ENCODE measurements around the gene RABGAP1L. TPM values are rescaled to one million over a fixed set of nuclear protein-coding genes. Genes with fewer than 3 reads are reported as not detected.
A peak's percentile ranks its signal among the peaks of the same experiment; 100 is the strongest.

Gene RABGAP1L
- total RNA-seq, 6 experiments from 2014 or later: 11.7 to 23.1 (median 18.5) TPM

DNA sequence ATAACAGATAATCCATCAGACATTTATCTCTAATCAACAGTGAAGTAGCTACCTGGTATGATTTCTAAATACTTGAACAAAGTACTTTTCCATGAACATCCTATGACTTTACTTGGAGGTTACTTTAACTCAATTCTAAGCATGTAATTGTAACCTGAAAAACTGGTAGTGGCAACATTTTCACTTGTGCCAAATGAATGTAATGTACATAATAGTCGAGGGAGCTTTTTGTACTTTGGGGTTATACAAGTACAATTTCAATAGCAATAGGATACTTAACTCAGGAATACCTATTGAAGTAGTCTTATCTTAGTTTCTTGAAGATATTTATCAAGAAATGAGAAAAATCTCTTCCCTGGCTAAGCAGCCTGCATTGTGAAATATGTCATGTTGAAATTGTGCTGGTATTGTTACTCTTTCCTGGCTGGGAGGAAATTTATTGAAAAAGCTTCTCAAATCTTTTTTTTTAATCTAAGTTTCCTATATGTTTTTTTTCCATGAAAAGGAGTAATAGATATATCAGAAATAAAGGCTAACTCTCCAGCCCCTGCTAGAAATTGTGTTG, 806.8 kb downstream of the RABGAP1L start:
- H3K9me3 ChIP-seq: no peaks in the 10 kb centered on the region
- H3K4me1 ChIP-seq: peaks cover 0 to 32% (median 0%) of the 10 kb centered on the region in 4 donors
- TF ChIP-seq POLR2A (IDR thresholded peaks at IDR 0.05): no peak
- TF ChIP-seq, protein P1, sequence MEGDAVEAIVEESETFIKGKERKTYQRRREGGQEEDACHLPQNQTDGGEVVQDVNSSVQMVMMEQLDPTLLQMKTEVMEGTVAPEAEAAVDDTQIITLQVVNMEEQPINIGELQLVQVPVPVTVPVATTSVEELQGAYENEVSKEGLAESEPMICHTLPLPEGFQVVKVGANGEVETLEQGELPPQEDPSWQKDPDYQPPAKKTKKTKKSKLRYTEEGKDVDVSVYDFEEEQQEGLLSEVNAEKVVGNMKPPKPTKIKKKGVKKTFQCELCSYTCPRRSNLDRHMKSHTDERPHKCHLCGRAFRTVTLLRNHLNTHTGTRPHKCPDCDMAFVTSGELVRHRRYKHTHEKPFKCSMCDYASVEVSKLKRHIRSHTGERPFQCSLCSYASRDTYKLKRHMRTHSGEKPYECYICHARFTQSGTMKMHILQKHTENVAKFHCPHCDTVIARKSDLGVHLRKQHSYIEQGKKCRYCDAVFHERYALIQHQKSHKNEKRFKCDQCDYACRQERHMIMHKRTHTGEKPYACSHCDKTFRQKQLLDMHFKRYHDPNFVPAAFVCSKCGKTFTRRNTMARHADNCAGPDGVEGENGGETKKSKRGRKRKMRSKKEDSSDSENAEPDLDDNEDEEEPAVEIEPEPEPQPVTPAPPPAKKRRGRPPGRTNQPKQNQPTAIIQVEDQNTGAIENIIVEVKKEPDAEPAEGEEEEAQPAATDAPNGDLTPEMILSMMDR (IDR thresholded peaks at IDR 0.05): no peak
- WGBS (ENCODE audit: insufficient coverage, low coverage, low lambda C conversion rate, missing lambda C conversion rate): 0% methylated on average over 1 of the region's 1 CpG
- DNase-seq (no peak), ATAC-seq (no peak)
- no peak overlapping the region for H3K4me3 ChIP-seq
- peak overlapping the region; percentile 59 to 74 (median 61) for H3K27ac ChIP-seq
- intact Hi-C loops (cut with DNase I): no loop called here
- no peaks in the 10 kb centered on the region for H3K36me3 ChIP-seq
- no peaks in the 10 kb centered on the region for H3K27me3 ChIP-seq

DNA sequence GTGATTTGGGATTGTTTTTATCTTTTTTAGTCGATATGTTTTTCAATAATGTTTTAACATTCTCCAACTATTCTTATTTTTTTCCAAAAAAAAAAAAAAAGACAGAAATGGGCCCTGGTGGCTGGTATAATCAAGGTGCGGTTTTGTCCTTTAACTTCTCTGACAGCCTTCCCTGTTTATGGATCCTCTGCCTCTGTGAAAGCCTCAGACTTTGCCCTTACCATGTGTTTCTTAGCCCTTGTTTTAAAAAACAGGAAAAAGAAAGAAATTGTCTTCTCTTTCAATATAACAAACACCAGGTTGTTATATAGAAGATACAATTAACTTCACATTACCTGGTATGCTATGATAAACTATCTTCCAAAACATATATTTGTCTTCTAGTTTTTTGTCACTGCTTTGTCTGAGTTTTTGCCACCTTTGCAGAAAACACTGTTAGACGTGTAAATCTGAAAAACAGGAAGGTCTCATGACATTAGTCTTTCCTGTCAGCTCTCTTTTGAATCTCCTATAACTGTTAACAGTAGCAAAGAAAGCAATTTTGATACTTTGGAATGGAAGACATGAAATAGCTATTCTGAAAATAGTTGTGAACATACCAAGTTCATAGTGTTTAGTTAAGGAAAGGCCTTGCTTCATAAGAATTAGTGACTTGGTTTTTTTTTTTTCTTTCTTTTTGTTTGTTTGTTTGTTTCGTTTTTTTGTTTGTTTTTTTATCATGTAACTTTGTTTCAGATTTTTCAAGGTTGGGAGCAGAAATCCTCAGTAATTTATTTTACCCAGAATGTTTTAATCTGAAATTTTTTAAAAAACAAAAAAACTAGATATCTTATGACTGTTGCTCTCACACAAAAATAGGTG, 808.8 kb downstream of the RABGAP1L start:
- ATAC-seq: peak; percentile 31 to 47 (median 36)
- H3K9me3 ChIP-seq: no peaks in the 10 kb centered on the region
- DNase-seq: no peak
- peak overlapping the region; percentile 18 to 74 (median 40) for H3K27ac ChIP-seq
- TF ChIP-seq, protein P1 (IDR thresholded peaks at IDR 0.05): no peak
- no peak for TF ChIP-seq POLR2A (IDR thresholded peaks at IDR 0.05)
- H3K4me3 ChIP-seq: no peak overlapping the region
- 30% methylated on average over 4 of the region's 4 CpGs for WGBS (ENCODE audit: insufficient coverage, low coverage, low lambda C conversion rate, missing lambda C conversion rate)
- H3K4me1 ChIP-seq: peaks cover 0 to 32% (median 0%) of the 10 kb centered on the region in 4 donors
- intact Hi-C loops (cut with DNase I): no loop called here
- no peaks in the 10 kb centered on the region for H3K36me3 ChIP-seq
- H3K27me3 ChIP-seq: no peaks in the 10 kb centered on the region

DNA sequence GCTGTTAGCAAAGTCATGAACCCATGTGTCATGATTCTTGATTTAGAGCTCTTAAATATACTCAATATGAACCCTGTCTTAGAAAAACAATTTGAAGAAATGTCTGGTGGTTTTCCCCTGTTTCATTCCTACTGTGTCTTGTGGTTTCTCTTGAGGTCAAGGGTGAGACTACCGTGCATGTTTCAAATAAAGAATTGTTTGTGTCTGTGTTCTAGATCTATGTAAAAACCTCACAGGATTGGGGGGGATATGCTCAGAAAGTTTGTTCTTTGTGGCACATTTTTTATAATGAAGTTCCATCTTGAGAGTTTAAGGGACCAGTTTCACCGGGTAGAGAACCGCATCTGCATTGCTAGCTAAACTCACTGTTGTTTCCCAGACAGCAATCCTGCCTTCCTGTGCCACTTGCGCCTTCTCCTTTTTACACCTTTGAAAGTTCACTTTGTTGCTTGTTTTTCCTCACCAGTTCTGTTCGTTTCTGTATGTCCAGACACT, 809.5 kb downstream of the RABGAP1L start:
- Histone ChIP-seq H3K9me3 (no peaks in the 10 kb centered on the region), H3K27ac (peak overlapping the region in 2 of 3 donors; percentile 40 to 74), H3K36me3 (no peaks in the 10 kb centered on the region), H3K4me3 (no peak overlapping the region), H3K4me1 (peaks cover 0 to 32% (median 0%) of the 10 kb centered on the region in 4 donors), H3K27me3 (no peaks in the 10 kb centered on the region)
- intact Hi-C loops (cut with DNase I): no loop called here
- ATAC-seq: peak in 2 of 4 donors; percentile 5
- WGBS (ENCODE audit: insufficient coverage, low coverage, low lambda C conversion rate, missing lambda C conversion rate): 52% methylated on average over 5 of the region's 5 CpGs
- no peak for DNase-seq
- no peak for TF ChIP-seq POLR2A (IDR thresholded peaks at IDR 0.05)
- TF ChIP-seq, protein P1 (IDR thresholded peaks at IDR 0.05): no peak

DNA sequence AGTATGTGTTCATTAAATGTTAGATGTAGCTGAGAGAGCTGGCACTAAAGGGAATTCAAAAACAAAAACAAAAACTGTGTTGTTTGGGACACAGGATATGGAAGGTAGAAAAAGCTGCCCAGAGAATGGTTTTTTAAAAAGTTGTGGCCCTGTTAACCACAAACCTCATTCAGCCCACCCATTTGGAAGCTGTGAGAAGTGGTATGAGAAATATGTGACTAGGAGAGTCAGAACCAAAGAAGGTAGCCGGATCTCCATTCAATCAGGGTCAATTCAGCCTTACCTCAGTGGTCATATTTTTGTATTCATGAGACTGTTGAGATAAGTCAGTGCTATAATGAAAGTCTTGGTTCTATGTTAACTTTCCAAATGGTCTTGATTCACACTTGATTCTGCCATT, 810.7 kb downstream of the RABGAP1L start:
- intact Hi-C loops (cut with DNase I): no loop called here
- TF ChIP-seq, protein P1 (IDR thresholded peaks at IDR 0.05): no peak
- TF ChIP-seq POLR2A (IDR thresholded peaks at IDR 0.05): no peak
- H3K9me3 ChIP-seq: no peaks in the 10 kb centered on the region
- H3K36me3 ChIP-seq: no peaks in the 10 kb centered on the region
- H3K27ac ChIP-seq: no peak overlapping the region
- 100% methylated on average over 1 of the region's 1 CpG for WGBS (ENCODE audit: insufficient coverage, low coverage, low lambda C conversion rate, missing lambda C conversion rate)
- ATAC-seq (no peak), DNase-seq (no peak)
- H3K27me3 ChIP-seq: no peaks in the 10 kb centered on the region
- no peak overlapping the region for H3K4me3 ChIP-seq
- peaks cover 0 to 30% (median 0%) of the 10 kb centered on the region in 4 donors for H3K4me1 ChIP-seq

Measured in right lobe of liver (tissue), 6 donors.